Lower lobe of right lung (tissue), 2 donors: ENCODE measurements around the gene PGBD5. TPM values are rescaled to one million over a fixed set of nuclear protein-coding genes. Genes with fewer than 3 reads are reported as not detected.

Experiments
- ATAC-seq, 2 donors: fragments of 200-7000 bp; cut with Tn5 transposase; one replicate each; pipeline ENCODE4 v1.9.1; 2020 to 2022; ENCODE audit warnings: mild to moderate bottlenecking in 2 of 2, moderate library complexity in 2 of 2
- DNase-seq: peaks from one replicate; pipeline ENCODE4 v3.0.0-alpha.2; 2020
- H3K27ac ChIP-seq: fragments of 200-600 bp; one replicate; pipeline ENCODE4 v1.8.0; 2022
- H3K27me3 ChIP-seq: fragments of 200-600 bp; one replicate; pipeline ENCODE4 v1.8.0; 2022; ENCODE audit warnings: low read depth
- H3K36me3 ChIP-seq: fragments of 200-600 bp; one replicate; pipeline ENCODE4 v1.8.0; 2022; ENCODE audit warnings: mild to moderate bottlenecking
- H3K4me1 ChIP-seq: fragments of 200-600 bp; one replicate; pipeline ENCODE4 v1.8.0; 2022
- H3K4me3 ChIP-seq: fragments of 200-600 bp; one replicate; pipeline ENCODE4 v1.8.0; 2022; ENCODE audit warnings: mild to moderate bottlenecking
- H3K9me3 ChIP-seq: fragments of 200-600 bp; one replicate; pipeline ENCODE4 v1.8.0; 2022
- intact Hi-C: fragments of 100-400 bp; cut with DNase I; formaldehyde crosslinking; loops from one replicate; pipeline ENCODE4 v1.11.0; 2022
- total RNA-seq: library from RNA; stranded (reverse); fragmentation: NEBNext Ultra II Directional; extraction: Animal tissue kit (Norgen Biotek cat#: 25700); gene quantifications from one replicate; pipeline ENCODE4 v1.2.1, GENCODE V29; 2021
- TF ChIP-seq, protein P1 (sequence below): fragments of 200-600 bp; IDR thresholded peaks from one replicate; pipeline ENCODE4 v1.8.0; 2022; ENCODE audit warnings: antibody characterized with exemption, mild to moderate bottlenecking
- donor health status: DM: no; HTN: yes; CAD: no; lungs with severe emphysema.

Gene PGBD5
- total RNA-seq, 1 donor from 2014 or later = 2.3 TPM

GRCh38 chr1:230334447-230334837 is 91.7 kb downstream of the PGBD5 start:
- DNase-seq (no peak), ATAC-seq (peak in 1 of 2 donors; percentile 32)
- Histone ChIP-seq H3K27me3 (no peaks in the 10 kb centered on the region), H3K4me3 (no peak overlapping the region), H3K9me3 (no peaks in the 10 kb centered on the region), H3K4me1 (no peaks in the 10 kb centered on the region), H3K36me3 (no peaks in the 10 kb centered on the region), H3K27ac (no peak overlapping the region)
- TF ChIP-seq, protein P1, sequence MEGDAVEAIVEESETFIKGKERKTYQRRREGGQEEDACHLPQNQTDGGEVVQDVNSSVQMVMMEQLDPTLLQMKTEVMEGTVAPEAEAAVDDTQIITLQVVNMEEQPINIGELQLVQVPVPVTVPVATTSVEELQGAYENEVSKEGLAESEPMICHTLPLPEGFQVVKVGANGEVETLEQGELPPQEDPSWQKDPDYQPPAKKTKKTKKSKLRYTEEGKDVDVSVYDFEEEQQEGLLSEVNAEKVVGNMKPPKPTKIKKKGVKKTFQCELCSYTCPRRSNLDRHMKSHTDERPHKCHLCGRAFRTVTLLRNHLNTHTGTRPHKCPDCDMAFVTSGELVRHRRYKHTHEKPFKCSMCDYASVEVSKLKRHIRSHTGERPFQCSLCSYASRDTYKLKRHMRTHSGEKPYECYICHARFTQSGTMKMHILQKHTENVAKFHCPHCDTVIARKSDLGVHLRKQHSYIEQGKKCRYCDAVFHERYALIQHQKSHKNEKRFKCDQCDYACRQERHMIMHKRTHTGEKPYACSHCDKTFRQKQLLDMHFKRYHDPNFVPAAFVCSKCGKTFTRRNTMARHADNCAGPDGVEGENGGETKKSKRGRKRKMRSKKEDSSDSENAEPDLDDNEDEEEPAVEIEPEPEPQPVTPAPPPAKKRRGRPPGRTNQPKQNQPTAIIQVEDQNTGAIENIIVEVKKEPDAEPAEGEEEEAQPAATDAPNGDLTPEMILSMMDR = no peak
- intact Hi-C loops = no loop called here

GRCh38 chr1:230333590-230334446 is 92.3 kb downstream of the PGBD5 start:
- no peaks in the 10 kb centered on the region for H3K9me3 ChIP-seq
- TF ChIP-seq, protein P1 = no peak

DNA sequence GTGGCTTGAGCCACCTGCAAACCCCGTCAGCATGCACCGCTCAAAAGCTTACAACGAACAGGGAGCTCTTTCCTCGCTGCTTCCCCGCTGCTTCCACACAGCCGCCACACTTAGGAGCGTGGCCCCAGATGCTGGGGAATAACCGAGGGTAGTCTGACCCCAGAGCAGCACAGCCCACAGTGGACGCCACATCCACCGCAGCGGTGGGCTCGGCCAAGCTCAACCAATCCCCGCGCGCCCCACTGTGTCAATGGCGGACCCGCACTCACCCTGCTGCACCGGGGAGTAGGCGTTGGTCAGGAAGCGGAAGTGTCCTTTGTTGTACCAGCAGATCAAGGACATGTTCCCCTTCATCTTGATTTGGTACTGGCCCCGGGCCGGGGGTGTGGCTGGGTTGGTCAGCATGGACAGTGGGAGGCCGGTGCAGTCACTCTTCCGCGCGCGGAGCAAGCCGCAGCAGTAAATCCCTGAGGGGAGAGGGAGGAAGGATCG is 93.5 kb downstream of the PGBD5 start:
- TF ChIP-seq, protein P1 = no peak
- ATAC-seq (peak in 1 of 2 donors; percentile 6), DNase-seq (no peak)
- H3K27me3 ChIP-seq = no peaks in the 10 kb centered on the region
- H3K27ac ChIP-seq = no peak overlapping the region
- no peaks in the 10 kb centered on the region for H3K4me1 ChIP-seq
- intact Hi-C loops = no loop called here
- no peaks in the 10 kb centered on the region for H3K36me3 ChIP-seq
- H3K9me3 ChIP-seq = no peaks in the 10 kb centered on the region
- no peak overlapping the region for H3K4me3 ChIP-seq

More at GRCh38 chr1:230333590-230334446, 92.3 kb downstream of the PGBD5 start:
- no peak overlapping the region for H3K27ac ChIP-seq
- intact Hi-C loops = no loop called here
- no peaks in the 10 kb centered on the region for H3K27me3 ChIP-seq
- H3K36me3 ChIP-seq = no peaks in the 10 kb centered on the region
- DNase-seq (no peak), ATAC-seq (peak in 1 of 2 donors; percentile 27)
- no peaks in the 10 kb centered on the region for H3K4me1 ChIP-seq
- no peak overlapping the region for H3K4me3 ChIP-seq

DNA sequence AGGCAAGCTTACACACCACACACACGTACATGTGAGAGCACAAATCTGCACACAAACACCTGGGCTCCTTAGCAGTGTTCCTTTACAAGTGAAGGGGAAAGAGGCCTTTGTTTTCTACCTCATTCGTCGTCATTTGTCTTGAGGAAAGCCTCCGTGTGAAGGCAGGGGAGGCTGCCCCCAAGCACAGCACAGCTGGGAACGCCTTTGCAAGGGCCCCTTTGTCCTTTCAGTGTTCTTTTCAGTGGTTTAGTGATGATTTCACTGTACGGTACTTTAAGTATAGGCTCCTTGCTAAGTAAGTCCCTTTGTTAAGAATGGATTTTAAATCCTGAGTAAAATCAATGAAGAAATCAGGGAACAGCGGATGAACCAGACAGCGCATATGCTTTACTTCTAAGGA is 94.1 kb downstream of the PGBD5 start:
- no peaks in the 10 kb centered on the region for H3K9me3 ChIP-seq
- DNase-seq (no peak), ATAC-seq (no peak)
- H3K4me3 ChIP-seq = no peak overlapping the region
- TF ChIP-seq, protein P1 = no peak
- H3K36me3 ChIP-seq = no peaks in the 10 kb centered on the region
- intact Hi-C loops = no loop called here
- H3K4me1 ChIP-seq = no peaks in the 10 kb centered on the region
- no peak overlapping the region for H3K27ac ChIP-seq
- H3K27me3 ChIP-seq = no peaks in the 10 kb centered on the region

DNA sequence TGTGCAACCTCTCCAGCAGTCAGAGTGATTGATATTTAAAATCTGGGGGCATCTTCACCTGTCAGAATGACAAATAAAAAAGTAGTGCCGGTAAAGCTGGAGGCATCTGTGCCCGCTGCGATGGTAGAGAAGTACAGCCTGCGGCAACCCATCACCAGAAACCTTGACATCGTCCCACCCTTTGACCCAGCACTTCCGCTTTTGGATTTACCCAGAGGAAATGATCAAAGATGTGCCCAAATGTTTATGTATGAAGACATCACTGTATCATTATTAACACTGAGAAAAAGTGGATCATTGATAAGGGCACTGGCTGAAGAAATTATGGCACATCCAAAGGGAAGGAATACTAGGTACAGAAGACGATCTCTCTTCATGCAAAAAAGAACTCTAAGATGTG is 96.0 kb downstream of the PGBD5 start:
- H3K27me3 ChIP-seq = no peaks in the 10 kb centered on the region
- TF ChIP-seq, protein P1 = no peak
- no peaks in the 10 kb centered on the region for H3K9me3 ChIP-seq
- no peak overlapping the region for H3K27ac ChIP-seq
- ATAC-seq = no peak
- no peaks in the 10 kb centered on the region for H3K4me1 ChIP-seq
- no peaks in the 10 kb centered on the region for H3K36me3 ChIP-seq
- no peak for DNase-seq
- intact Hi-C loops = no loop called here
- H3K4me3 ChIP-seq = no peak overlapping the region
